Retinal pigment epithelial cell (primary cell): ENCODE data around the gene CKS2.
A peak's percentile ranks its signal among the peaks of the same experiment; 100 is the strongest.

ENCODE experiments used
- DNase-seq: peaks from one replicate; pipeline ENCODE4 v3.0.0-alpha.2; 2010; ENCODE audit warnings: low read depth
- H3K4me3 ChIP-seq: 2 replicates; pipeline ENCODE4 v1.5.1; 2011; ENCODE audit warnings: mild to moderate bottlenecking, low read length, control low read depth, moderate library complexity
- TF ChIP-seq, protein P1 (sequence below): conservative IDR thresholded peaks from 2 replicates; pipeline ENCODE4 v1.5.1; 2011; ENCODE audit warnings: low read depth, low read length, control low read depth, inconsistent platforms

The CKS2 gene

DNA sequence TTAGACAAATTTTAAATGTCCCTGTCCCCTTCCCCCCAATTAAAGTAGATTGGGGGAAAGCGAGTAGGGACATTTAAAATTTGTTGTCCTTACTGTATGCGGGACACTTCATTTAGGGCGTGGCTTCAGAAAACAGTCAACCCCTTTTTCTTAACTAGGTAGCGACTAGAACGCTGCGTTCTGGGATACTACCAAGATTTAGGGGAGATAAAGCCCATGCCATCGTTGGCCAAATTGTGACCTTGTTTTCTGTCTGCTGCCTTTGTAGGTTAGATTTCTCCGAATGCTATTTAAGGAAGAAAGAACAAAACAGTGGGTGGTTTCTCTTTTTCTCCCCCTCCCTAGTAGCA lies 1.2 kb downstream of the CKS2 start:
- peak overlapping the region; percentile 98 for H3K4me3 ChIP-seq
- DNase-seq: no peak
- TF ChIP-seq, protein P1, sequence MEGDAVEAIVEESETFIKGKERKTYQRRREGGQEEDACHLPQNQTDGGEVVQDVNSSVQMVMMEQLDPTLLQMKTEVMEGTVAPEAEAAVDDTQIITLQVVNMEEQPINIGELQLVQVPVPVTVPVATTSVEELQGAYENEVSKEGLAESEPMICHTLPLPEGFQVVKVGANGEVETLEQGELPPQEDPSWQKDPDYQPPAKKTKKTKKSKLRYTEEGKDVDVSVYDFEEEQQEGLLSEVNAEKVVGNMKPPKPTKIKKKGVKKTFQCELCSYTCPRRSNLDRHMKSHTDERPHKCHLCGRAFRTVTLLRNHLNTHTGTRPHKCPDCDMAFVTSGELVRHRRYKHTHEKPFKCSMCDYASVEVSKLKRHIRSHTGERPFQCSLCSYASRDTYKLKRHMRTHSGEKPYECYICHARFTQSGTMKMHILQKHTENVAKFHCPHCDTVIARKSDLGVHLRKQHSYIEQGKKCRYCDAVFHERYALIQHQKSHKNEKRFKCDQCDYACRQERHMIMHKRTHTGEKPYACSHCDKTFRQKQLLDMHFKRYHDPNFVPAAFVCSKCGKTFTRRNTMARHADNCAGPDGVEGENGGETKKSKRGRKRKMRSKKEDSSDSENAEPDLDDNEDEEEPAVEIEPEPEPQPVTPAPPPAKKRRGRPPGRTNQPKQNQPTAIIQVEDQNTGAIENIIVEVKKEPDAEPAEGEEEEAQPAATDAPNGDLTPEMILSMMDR: no peak

DNA sequence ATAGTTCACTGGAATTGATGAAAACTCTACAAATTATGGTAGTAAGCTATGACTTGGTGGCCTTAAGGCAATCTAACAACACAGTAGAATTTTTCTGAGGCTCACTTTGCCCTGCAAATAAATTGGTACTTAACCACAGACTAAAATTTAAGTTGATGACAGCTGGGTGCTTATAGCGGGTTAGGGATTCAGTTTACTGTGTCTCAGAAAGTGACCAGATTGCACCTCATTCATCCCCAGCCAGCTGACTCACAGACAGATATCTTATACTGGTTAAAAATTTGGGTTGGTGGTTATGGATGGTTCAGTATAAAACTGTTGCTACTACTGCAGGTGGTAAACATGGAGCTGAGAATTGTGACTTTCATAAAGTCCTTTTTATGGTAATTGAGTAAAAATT lies 2.8 kb downstream of the CKS2 start:
- DNase-seq: no peak
- TF ChIP-seq, protein P1: no peak
- H3K4me3 ChIP-seq: peak overlapping the region; percentile 98

DNA sequence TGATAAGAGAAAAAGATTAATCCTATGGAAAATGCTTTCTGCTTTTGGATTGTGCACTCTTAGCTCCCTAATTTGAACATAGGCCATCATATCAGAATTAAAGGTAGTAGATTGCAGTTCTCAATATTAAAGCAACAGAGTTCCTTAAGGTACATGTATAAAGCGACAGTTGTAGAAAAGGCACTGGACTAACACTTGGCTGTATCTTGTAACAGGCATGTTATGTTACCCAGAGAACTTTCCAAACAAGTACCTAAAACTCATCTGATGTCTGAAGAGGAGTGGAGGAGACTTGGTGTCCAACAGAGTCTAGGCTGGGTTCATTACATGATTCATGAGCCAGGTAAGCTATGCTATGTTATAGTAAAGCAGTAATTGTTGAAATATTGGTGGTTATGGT lies 4.0 kb downstream of the CKS2 start:
- H3K4me3 ChIP-seq: peak overlapping the region; percentile 98
- TF ChIP-seq, protein P1: no peak
- no peak for DNase-seq

DNA sequence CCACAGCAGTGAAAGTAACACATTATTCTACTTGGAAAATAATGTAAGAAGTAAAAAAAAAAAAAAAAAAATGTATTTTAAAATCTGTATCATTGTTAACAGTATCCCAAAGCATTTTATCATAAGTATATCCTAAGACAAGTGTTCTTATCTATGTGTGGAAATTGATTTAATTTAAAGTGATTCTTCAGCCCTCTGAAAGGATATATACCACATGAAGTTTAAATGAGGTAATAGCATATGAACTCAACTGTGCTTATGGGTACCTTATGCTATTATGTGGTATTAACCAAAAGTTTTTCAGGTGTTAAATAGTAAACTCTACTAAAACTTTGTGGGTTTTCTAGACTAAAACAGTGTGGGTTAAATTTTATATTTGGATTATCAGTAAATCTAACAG lies 4.5 kb downstream of the CKS2 start:
- DNase-seq: no peak
- TF ChIP-seq, protein P1: no peak
- no peak overlapping the region for H3K4me3 ChIP-seq

DNA sequence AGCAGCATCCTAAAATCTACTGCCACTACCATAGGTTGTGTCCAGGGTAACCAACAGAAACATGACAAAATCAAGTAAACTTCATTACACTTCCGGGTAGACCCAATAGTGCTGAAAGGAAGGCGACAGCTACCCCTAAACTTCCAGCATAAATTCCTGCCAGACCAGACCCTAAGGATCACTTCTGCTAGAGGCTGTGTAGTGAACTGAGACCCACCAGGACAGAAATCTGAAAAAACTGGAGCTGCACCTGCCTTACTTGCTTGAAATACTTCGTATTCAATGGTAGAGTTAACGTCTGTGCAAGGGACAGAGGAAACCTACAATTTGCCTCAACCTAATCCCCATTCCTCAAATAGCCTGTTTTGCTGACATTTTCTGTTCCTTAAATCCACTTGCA lies 6.3 kb downstream of the CKS2 start:
- TF ChIP-seq, protein P1: no peak
- H3K4me3 ChIP-seq: peak overlapping the region; percentile 72
- DNase-seq: no peak

DNA sequence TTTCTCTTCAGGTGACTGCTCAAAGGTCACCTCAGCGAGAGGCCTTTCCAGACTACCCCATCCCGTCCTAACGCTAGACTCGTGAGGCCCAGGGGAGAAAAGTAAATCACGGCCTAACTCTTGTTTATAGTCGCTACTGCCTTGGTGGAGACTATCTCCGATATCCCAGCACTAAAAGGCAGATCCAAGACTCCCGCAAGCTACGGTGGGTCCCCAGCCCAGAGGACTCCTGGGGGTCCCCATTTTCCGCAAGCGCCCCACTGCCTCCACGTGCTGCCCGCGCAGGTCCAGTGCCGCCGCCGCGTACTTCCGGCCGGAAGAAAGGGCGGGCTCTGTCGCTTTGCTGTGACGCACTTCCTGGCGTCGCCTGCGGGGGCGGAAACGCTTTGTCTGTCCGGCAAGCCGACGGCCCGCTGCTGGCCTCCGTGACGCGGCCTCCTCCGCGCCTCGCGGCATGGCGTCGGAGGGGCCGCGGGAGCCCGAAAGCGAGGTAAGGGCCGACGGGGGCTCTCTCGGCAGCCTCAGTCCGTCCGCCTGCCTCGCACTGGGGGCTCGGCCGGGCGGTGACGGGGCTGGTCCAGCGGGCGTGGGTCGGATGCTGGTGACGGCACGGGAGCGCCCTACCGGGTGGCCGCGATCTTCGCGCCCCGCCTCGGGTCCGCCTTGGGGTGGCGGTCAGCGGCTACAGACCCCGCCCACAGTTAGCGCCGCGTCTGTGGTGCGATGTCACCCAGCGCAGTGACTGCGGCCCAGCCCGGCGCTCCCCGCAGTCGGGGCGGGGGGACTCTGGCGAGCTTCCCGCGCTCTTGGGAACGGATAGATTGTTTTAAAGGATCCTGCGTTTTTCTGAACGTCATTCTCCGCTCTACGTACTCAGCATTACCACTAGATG lies 7.4 kb downstream of the CKS2 start, which contains the start of gene SECISBP2:
Gene SECISBP2 (plus strand): TSS at position 378 of the 892 bp plus-strand sequence. CDS start 77 bp downstream, at position 455.
- TF ChIP-seq, protein P1: peak; percentile 81
- H3K4me3 ChIP-seq: peak within 1 kb of the TSS; percentile 72

More for the DNA sequence above, 7.4 kb downstream of the CKS2 start, which contains the start of gene SECISBP2:
- peak; percentile 86 for DNase-seq
